Progenitor cell of endocrine pancreas (in vitro differentiated cells): ENCODE measurements around the gene IFNE. TPM values are rescaled to one million over a fixed set of nuclear protein-coding genes. Genes with fewer than 3 reads are reported as not detected.
"Not testable (repeated sequence)": the region's sequence is repeated elsewhere in the genome, so short reads cannot be mapped to it uniquely, and the experiment has no call there.

ENCODE experiments used
- DNase-seq: peaks from one replicate; pipeline ENCODE4 v3.0.0; 2021; ENCODE audit warnings: low spot score; ENCODE audit not compliant: unreplicated experiment
- H3K27ac Mint-ChIP-seq: 2 replicates; pipeline ENCODE4 v1.8.0; 2021; ENCODE audit warnings: mild to moderate bottlenecking, moderate library complexity, mixed read lengths
- H3K27me3 Mint-ChIP-seq: 2 replicates; pipeline ENCODE4 v1.8.0; 2021; ENCODE audit warnings: mixed read lengths
- H3K36me3 Mint-ChIP-seq: 2 replicates; pipeline ENCODE4 v1.8.0; 2022; ENCODE audit warnings: mixed read lengths; ENCODE audit not compliant: insufficient read depth
- H3K4me1 Mint-ChIP-seq: 2 replicates; pipeline ENCODE4 v1.8.0; 2021; ENCODE audit warnings: low read depth, mixed read lengths
- H3K4me3 Mint-ChIP-seq: 2 replicates; pipeline ENCODE4 v1.8.0; 2021; ENCODE audit warnings: low read depth, mild to moderate bottlenecking, moderate library complexity, mixed read lengths
- H3K9me3 Mint-ChIP-seq: 2 replicates; pipeline ENCODE4 v1.8.0; 2021; ENCODE audit warnings: low read depth, mixed read lengths
- total RNA-seq: library from RNA; stranded (reverse); gene quantifications from 2 replicates; pipeline ENCODE4 v1.2.1, GENCODE V29; 2021
- TF ChIP-seq, protein P1 (sequence below): fragments of 200-600 bp; sonication (generic); IDR thresholded peaks from one replicate; pipeline ENCODE4 v1.5.0; 2021; ENCODE audit warnings: antibody characterized with exemption, mild to moderate bottlenecking; ENCODE audit not compliant: unreplicated experiment

Gene IFNE
- total RNA-seq, 1 donor from 2014 or later, result 2.5 TPM

DNA sequence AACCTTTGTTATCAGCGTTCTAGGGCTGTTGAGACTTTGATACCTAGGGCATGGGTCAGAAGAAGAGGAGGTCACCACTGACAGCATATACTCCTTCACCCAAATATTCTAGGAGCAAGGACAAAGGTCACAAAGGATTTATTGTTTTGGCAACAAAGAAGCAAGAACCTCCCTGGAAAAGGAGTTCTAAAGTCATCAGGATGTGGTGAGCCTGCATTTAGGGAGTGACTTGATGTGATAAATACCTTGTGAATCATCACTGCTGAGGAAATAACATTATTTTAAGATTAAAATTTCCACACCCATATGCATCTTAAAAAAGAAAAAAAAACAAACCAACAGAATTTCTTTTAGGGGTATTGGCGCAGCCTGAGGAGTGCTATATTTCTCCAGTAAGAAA, 28.0 kb downstream of the IFNE start:
- DNase-seq, result no peak
- Mint-ChIP-seq H3K4me1 (peaks cover 2% of the 10 kb centered on the region), H3K27ac (no peak overlapping the region), H3K4me3 (no peak overlapping the region), H3K9me3 (peaks cover 3% of the 10 kb centered on the region), H3K36me3 (peaks cover 18% of the 10 kb centered on the region), H3K27me3 (no peaks in the 10 kb centered on the region)
- TF ChIP-seq, protein P1, sequence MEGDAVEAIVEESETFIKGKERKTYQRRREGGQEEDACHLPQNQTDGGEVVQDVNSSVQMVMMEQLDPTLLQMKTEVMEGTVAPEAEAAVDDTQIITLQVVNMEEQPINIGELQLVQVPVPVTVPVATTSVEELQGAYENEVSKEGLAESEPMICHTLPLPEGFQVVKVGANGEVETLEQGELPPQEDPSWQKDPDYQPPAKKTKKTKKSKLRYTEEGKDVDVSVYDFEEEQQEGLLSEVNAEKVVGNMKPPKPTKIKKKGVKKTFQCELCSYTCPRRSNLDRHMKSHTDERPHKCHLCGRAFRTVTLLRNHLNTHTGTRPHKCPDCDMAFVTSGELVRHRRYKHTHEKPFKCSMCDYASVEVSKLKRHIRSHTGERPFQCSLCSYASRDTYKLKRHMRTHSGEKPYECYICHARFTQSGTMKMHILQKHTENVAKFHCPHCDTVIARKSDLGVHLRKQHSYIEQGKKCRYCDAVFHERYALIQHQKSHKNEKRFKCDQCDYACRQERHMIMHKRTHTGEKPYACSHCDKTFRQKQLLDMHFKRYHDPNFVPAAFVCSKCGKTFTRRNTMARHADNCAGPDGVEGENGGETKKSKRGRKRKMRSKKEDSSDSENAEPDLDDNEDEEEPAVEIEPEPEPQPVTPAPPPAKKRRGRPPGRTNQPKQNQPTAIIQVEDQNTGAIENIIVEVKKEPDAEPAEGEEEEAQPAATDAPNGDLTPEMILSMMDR, result no peak

- H3K36me3 Mint-ChIP-seq, result peaks cover 10% of the 10 kb centered on the region
- H3K9me3 Mint-ChIP-seq, result no peaks in the 10 kb centered on the region
- H3K4me1 Mint-ChIP-seq, result peaks cover 3% of the 10 kb centered on the region
- no peak overlapping the region for H3K27ac Mint-ChIP-seq
- DNase-seq, result no peak
- H3K4me3 Mint-ChIP-seq, result no peak overlapping the region
- no peaks in the 10 kb centered on the region for H3K27me3 Mint-ChIP-seq
- TF ChIP-seq, protein P1, result no peak
These were observed 29.4 kb downstream of the IFNE start for GRCh38 chr9:21452681-21453080.

GRCh38 chr9:21450733-21451394, 31.2 kb downstream of the IFNE start:
- no peak overlapping the region for H3K27ac Mint-ChIP-seq
- no peaks in the 10 kb centered on the region for H3K9me3 Mint-ChIP-seq
- H3K4me1 Mint-ChIP-seq, result peaks cover 13% of the 10 kb centered on the region
- peaks cover 7% of the 10 kb centered on the region for H3K36me3 Mint-ChIP-seq
- no peak for DNase-seq
- H3K4me3 Mint-ChIP-seq, result no peak overlapping the region
- H3K27me3 Mint-ChIP-seq, result no peaks in the 10 kb centered on the region
- TF ChIP-seq, protein P1, result no peak

DNA sequence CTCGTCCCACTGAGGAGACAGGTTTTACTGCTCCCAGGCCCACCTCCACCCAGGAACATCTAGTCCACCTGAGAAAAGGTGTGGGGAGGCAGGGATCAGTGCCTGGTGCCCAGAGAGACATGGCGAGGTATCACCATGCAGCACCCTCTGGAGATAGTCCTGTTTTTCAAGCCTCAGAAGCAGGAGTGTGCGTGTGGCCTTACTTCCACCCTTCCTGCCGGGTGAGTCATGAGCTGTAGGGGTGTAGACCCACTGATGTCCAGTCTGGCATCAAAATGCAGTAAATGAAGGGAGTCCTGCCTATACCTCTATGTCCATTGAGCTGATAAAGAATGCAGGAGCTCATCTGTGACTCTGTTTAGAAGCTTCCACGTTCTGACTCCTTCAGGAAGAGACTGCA, 32.8 kb downstream of the IFNE start:
- not testable (repeated sequence) for H3K27me3 Mint-ChIP-seq, H3K36me3 Mint-ChIP-seq, H3K9me3 Mint-ChIP-seq, DNase-seq, H3K27ac Mint-ChIP-seq, H3K4me3 Mint-ChIP-seq
- H3K4me1 Mint-ChIP-seq, result peaks cover 13% of the 10 kb centered on the region

DNA sequence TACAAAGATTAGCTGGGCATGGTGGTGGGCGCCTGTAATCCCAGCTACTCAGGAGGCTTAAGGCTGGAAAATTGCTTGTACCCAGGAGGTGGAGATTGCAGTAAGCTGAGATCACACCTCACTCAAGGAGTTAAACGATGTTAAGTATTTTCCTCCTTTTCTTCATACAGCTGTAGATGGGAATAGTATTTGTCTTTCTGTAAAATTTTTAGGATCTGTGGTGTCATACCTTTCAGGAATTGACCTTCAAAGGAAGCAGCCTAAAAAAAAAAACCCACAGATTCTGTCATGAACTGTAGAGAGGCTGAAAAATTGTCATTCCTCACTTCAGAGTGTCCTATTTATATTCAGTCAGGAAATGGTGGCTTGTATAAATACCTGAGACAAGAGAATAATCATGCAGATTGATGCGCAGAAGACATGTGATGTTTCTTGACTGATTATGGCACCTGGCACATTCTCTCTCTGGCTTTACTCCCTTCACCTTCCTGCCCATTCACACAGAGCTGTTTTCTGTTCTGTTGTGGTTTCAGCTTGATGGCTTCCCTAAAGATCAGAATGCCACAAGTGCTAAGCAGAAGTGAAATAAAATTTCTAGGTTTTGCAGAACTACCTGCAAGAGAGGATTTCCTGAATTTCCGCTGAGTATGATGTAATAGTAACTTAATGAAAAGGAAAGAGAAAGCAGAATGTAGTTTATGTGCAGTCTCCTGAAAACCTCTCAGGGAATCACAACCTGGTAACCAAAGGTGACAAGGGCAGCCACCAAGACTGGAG, 38.1 kb downstream of the IFNE start:
- no peak overlapping the region for H3K4me3 Mint-ChIP-seq
- H3K36me3 Mint-ChIP-seq, result peaks cover 1% of the 10 kb centered on the region
- TF ChIP-seq, protein P1, result no peak
- no peaks in the 10 kb centered on the region for H3K9me3 Mint-ChIP-seq
- no peak overlapping the region for H3K27ac Mint-ChIP-seq
- DNase-seq, result no peak
- peaks cover 11% of the 10 kb centered on the region for H3K4me1 Mint-ChIP-seq
- H3K27me3 Mint-ChIP-seq, result no peaks in the 10 kb centered on the region

DNA sequence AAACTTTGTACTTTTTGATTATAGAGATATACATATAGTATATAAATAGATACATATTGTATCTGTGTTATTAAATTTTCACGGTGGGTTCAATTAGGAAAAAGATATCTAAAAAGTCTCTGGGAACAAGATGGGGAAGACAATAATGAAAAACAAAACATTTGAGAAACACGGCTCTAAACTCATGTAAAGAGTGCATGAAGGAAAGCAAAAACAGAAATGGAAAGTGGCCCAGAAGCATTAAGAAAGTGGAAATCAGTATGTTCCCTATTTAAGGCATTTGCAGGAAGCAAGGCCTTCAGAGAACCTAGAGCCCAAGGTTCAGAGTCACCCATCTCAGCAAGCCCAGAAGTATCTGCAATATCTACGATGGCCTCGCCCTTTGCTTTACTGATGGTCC, 42.0 kb downstream of the IFNE start, which contains the start of gene IFNA1:
Gene IFNA1, plus strand, starts transcription at position 301 of the 400 bp plus-strand sequence. Its CDS starts 69 bp downstream, at position 370.
- Mint-ChIP-seq H3K4me3 (no peak within 1 kb of the TSS), H3K27me3 (no peaks in the 10 kb centered on the region), H3K36me3 (peaks cover 1% of the 10 kb centered on the region), H3K9me3 (no peaks in the 10 kb centered on the region), H3K4me1 (no peaks in the 10 kb centered on the region), H3K27ac (no peak within 1 kb of the TSS)
- TF ChIP-seq, protein P1, result no peak
- no peak for DNase-seq

GRCh38 chr9:21435015-21435383, 47.1 kb downstream of the IFNE start:
- not testable (repeated sequence) for H3K4me1 Mint-ChIP-seq, H3K4me3 Mint-ChIP-seq, H3K9me3 Mint-ChIP-seq, H3K36me3 Mint-ChIP-seq, DNase-seq, H3K27me3 Mint-ChIP-seq, H3K27ac Mint-ChIP-seq
